Heart left ventricle (tissue), 13 donors: Measurements from ENCODE around the gene FAM9A.

Experiments
- POLR2A ChIP-seq, 2 donors: fragments of 450-650 bp; IDR thresholded peaks; one replicate each; pipeline ENCODE4 v1.6.1; 2017; ENCODE audit warnings: antibody characterized with exemption in 2 of 2, mild to moderate bottlenecking in 2 of 2, moderate library complexity in 2 of 2
- TF ChIP-seq, protein P1 (sequence below), 12 donors: fragments of 200-600 bp; sonication (generic) in 4 of 12; IDR thresholded peaks; one replicate each; pipeline versions ENCODE4 v1.5.0 to v1.8.0; 2018 to 2022; ENCODE audit warnings: antibody characterized with exemption in 12 of 12, mild to moderate bottlenecking in 5 of 12
- donor health status: ischemic (EF 13 %, LVEDD 7.1; RV severe dilation, severe dysfunction).
- donor health status: DM: no; HTN: yes; CAD: no.
- donor health status: DM: no; HTN: no; CAD: no.
- donor health status: ischemic (EF 25% LVEDD 6.9; RV normal size, moderate dysfunction).
- donor health status: ischemic (EF 25% LVEDD 5.7; RV mildly dilated, moderate dysfunction).
- donor health status: ischemic (EF 35%, LVEDD 5.7; RV mildly dilated, moderate dysfunction).
- donor health status: nonischemic (EF 11% LVEDD 7.7; RV severe dilation, severe dysfunction).
- donor health status: DM: yes; HTN: yes; CAD: no.
- donor health status: PGD.
- donor health status: ischemic (EF 29% LVEDD 5.4; RV normal size, mild dysfunction).
- donor health status: nonischemic (EF 23%, LVEDD 6.1; RV moderate dilation, normal function).

DNA sequence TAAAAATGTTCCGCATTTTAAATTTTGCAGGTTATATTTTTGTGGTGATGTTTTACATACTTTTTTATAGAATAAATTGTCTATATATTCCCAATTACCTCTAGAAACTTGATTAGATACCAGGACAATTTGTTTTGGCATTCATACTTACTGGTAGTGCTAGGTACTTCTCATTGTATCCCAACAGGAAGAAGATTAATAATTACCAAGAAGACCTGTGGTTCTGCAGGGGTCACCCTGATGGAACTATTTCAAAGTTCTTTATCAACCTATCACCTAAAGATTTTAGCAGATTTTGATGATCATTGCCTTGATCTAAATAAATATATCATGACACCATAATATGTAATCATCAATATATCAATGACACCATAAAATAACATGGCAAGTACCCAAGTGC, 22.5 kb upstream of the FAM9A start:
- TF ChIP-seq, protein P1, sequence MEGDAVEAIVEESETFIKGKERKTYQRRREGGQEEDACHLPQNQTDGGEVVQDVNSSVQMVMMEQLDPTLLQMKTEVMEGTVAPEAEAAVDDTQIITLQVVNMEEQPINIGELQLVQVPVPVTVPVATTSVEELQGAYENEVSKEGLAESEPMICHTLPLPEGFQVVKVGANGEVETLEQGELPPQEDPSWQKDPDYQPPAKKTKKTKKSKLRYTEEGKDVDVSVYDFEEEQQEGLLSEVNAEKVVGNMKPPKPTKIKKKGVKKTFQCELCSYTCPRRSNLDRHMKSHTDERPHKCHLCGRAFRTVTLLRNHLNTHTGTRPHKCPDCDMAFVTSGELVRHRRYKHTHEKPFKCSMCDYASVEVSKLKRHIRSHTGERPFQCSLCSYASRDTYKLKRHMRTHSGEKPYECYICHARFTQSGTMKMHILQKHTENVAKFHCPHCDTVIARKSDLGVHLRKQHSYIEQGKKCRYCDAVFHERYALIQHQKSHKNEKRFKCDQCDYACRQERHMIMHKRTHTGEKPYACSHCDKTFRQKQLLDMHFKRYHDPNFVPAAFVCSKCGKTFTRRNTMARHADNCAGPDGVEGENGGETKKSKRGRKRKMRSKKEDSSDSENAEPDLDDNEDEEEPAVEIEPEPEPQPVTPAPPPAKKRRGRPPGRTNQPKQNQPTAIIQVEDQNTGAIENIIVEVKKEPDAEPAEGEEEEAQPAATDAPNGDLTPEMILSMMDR (IDR thresholded peaks at IDR 0.05), result no peak
- TF ChIP-seq POLR2A (IDR thresholded peaks at IDR 0.05), result no peak
